LNCAP (cell line): ENCODE measurements around the gene VPS41.

Experiments used
- TF ChIP-seq, protein P1 (sequence below): fragments of 450-650 bp; IDR thresholded peaks from 2 replicates; pipeline ENCODE4 v1.5.1; 2017; ENCODE audit warnings: mild to moderate bottlenecking

VPS41 gene

DNA sequence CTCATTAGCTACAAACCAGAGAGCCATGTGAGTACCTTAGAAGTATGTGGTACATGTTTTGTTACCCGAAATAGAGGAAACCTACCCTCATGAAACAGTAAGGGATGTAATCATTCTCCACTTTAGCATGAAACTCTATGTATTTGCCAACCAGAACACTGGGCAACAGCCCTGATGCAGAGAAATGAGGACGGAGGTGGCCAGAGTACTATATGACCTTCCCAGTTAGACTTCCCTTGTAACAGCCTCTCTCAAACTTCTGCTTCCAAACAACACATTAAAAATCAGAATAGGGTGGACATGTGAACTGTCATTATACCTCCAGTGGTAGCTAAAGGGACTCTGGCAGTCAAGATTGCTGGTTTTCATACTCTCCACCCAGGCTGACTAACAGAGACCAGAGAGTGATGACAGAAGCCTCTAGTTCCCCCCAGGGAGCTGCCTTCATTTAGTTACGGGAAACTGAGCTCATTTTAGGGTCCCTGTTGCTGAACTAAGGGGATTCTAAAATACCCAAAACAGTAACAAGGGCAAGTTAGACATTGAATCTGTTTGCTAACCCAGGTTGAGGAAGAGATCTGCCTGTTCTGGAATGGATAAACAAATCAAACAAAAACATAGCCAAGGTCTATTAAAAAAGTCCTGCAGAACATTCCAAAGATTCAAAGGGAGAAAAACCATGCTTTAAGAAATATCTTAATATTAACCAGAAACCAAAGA is 83.1 kb downstream of the VPS41 start:
- TF ChIP-seq, protein P1, sequence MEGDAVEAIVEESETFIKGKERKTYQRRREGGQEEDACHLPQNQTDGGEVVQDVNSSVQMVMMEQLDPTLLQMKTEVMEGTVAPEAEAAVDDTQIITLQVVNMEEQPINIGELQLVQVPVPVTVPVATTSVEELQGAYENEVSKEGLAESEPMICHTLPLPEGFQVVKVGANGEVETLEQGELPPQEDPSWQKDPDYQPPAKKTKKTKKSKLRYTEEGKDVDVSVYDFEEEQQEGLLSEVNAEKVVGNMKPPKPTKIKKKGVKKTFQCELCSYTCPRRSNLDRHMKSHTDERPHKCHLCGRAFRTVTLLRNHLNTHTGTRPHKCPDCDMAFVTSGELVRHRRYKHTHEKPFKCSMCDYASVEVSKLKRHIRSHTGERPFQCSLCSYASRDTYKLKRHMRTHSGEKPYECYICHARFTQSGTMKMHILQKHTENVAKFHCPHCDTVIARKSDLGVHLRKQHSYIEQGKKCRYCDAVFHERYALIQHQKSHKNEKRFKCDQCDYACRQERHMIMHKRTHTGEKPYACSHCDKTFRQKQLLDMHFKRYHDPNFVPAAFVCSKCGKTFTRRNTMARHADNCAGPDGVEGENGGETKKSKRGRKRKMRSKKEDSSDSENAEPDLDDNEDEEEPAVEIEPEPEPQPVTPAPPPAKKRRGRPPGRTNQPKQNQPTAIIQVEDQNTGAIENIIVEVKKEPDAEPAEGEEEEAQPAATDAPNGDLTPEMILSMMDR = no peak

GRCh38 chr7:38824948-38825347 is 84.0 kb downstream of the VPS41 start:
- TF ChIP-seq, protein P1 = no peak

DNA sequence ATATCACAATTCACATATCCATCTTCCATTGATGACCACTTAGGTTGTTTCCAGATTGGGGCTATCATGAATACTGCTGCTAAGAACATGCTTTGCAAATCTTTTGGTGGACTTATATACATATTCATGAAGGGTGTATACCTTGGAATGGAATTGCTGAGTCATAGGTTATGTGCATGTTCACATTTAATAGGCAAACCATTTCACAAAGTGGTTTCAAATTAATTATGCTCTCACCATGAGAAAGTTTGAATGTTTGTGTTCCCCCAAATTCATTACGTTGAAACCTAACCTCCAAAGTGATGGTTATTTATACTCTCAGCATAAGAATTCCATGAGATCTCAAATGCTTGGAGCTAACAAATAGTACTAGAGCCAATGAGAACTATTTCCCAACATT is 86.4 kb downstream of the VPS41 start:
- TF ChIP-seq, protein P1 = no peak

DNA sequence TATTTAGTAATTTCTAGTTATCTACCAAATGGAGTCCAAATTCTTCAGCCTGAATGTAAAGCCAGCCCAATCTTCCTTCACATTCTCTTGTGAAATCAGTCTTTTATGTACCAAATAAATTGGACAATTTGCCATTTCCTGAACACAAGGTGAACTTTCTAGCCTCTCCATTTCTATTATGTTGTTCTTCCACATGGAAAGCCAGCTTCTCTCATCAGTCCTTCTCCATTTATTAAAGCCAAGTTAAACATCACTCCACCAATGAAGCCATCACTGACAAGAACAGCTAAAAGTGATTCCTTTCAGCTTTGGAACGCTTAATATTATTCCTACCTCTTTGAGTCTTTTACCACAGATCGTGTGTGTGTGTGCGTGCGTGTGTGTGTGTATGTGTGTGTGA is 88.4 kb downstream of the VPS41 start:
- TF ChIP-seq, protein P1 = no peak

- TF ChIP-seq, protein P1 = no peak
Observed at GRCh38 chr7:38819463-38819862, 89.5 kb downstream of the VPS41 start.

DNA sequence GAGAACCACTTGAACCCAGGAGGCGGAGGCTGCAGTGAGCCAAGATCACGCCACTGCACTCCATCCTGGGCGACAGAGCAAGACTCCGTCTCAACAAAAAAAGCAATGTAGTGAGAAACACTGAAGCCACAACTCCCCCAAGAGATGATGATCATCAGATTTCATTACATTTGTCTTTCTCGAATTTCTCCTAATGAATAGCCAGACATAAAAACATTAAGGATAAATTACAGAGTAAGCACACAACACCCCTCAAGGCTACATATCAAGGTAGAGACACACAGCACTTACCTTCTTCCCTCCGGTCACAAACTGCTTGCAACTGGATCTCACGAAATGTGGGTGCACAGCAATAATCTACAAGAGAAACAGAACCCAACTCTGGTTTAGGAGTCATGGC is 91.5 kb downstream of the VPS41 start:
- TF ChIP-seq, protein P1 = no peak

- TF ChIP-seq, protein P1 = no peak
Observed at GRCh38 chr7:38813768-38814167, 95.2 kb downstream of the VPS41 start.

DNA sequence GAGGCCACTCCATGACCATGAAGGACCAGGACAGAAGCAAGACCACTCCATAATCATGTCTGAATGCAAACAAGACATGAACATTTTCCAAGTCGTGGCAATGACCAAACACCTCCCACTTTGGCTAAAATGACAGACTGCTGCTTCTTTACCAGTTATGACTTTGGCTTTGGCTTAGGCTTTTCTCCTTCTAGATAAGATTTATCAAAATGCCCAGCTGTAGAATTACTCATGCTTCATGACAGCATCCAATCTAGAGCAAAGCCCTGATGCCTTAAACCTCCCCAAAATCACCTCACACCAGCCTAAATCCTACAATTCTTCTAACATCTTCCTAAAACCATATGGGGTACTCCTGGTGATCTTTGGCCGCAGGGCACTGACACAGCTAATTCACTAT is 102.1 kb downstream of the VPS41 start:
- TF ChIP-seq, protein P1 = no peak
